HepG2 (cell line): ENCODE results near the gene ANKRD22. TPM values are rescaled to one million over a fixed set of nuclear protein-coding genes. Genes with fewer than 3 reads are reported as not detected.

Experiments
- ATAC-seq: fragments of 200-7000 bp; cut with Tn5 transposase; 3 replicates; pipeline ENCODE4 v1.9.1; 2020; ENCODE audit warnings: mild to moderate bottlenecking, moderate library complexity
- BruUV-seq: library from RNA; stranded (reverse); fragments of 400-500 nt; replicated peaks from 2 replicates; lab custom pipeline; 2021; lab: Mats Ljungman, UMichigan
- CTCF ChIA-PET: fragments of 300-600 bp; formaldehyde crosslinking; extraction: SDS; loops from one replicate; lab custom pipeline; 2021; ENCODE audit warnings: low total read pairs, inconsistent platforms, low intra/inter-chr PET ratio; lab: Yijun Ruan, JAX
- POLR2A ChIA-PET: fragments of 350-600 bp; sonication (Branson Sonifier 250); formaldehyde crosslinking; loops from one replicate; lab custom pipeline; 2020; ENCODE audit warnings: antibody characterized with exemption, inconsistent platforms; lab: Yijun Ruan, JAX
- DNase-seq: peaks from one replicate; pipeline ENCODE4 v3.0.0-alpha.2; 2015; ENCODE audit warnings: low spot score
- FAIRE-seq: peaks from 3 replicates; lab custom pipeline; 2011; peaks lifted over from hg19 to GRCh38; lab: Jason Lieb, UNC
- H2AFZ ChIP-seq: one replicate; pipeline ENCODE4 v1.6.1; 2011; ENCODE audit warnings: low read length, inconsistent platforms
- H3K27ac ChIP-seq: fragments of 300-600 bp; 3 replicates; pipeline ENCODE4 v1.8.0; 2011; ENCODE audit warnings: mixed run types, mild to moderate bottlenecking, mixed read lengths, low read length, inconsistent platforms; ENCODE audit not compliant: insufficient read depth; ENCODE audit errors: extremely low read length
- H3K27me3 ChIP-seq, 2 experiments: fragments of 200-600 bp in 1 of 2; 2 replicates in 1 of 2; 3 replicates in 1 of 2; pipeline versions ENCODE4 v1.6.0 to v1.8.0; 2011; ENCODE audit warnings: low read length in 2 of 2, mild to moderate bottlenecking in 2 of 2, moderate library complexity in 2 of 2, inconsistent platforms in 1 of 2; ENCODE audit not compliant: insufficient read depth in 2 of 2, control insufficient read depth in 1 of 2
- H3K36me3 ChIP-seq, 2 experiments: fragments of 200-600 bp in 1 of 2; replicated peaks in 1 of 2; 2 replicates in 1 of 2; 3 replicates in 1 of 2; pipeline versions ENCODE4 v1.5.1 to v1.8.0; 2011; ENCODE audit warnings: low read length in 2 of 2, inconsistent platforms in 1 of 2; ENCODE audit not compliant: insufficient read depth in 2 of 2, control insufficient read depth in 1 of 2
- H3K4me1 ChIP-seq: 2 replicates; pipeline ENCODE4 v1.5.1; 2012; ENCODE audit warnings: low read length, inconsistent platforms; ENCODE audit not compliant: insufficient read depth
- H3K4me2 ChIP-seq: 2 replicates; pipeline ENCODE4 v1.6.0; 2011; ENCODE audit warnings: low read depth, low read length, inconsistent platforms
- H3K4me3 ChIP-seq, 3 experiments: fragments of 200-600 bp in 1 of 3; sonication (generic), shearing (Covaris generic) in 1 of 3; replicated peaks in 1 of 3; 2 replicates each; pipeline ENCODE4 v1.5.1; 2011 to 2016; ENCODE audit warnings: low read length in 3 of 3, inconsistent platforms in 2 of 3, low read depth in 2 of 3, mild to moderate bottlenecking in 2 of 3, control low read depth in 1 of 3, mixed read lengths in 1 of 3; ENCODE audit not compliant: insufficient read depth in 1 of 3
- H3K79me2 ChIP-seq: one replicate; pipeline ENCODE4 v1.6.1; 2011; ENCODE audit warnings: low read length, inconsistent platforms; ENCODE audit not compliant: insufficient read depth
- H3K9ac ChIP-seq: 2 replicates; pipeline ENCODE4 v1.6.0; 2011; ENCODE audit warnings: mild to moderate bottlenecking, low read depth, low read length, inconsistent platforms; ENCODE audit not compliant: insufficient read depth
- H3K9me3 ChIP-seq: 2 replicates; pipeline ENCODE4 v1.5.1; 2012; ENCODE audit warnings: mild to moderate bottlenecking, low read length
- H4K20me1 ChIP-seq: 2 replicates; pipeline ENCODE4 v1.6.0; 2011; ENCODE audit warnings: inconsistent platforms, mild to moderate bottlenecking, low read length, moderate library complexity; ENCODE audit not compliant: insufficient read depth
- ELF3 ChIP-seq: IDR thresholded peaks from 2 replicates; pipeline ENCODE4 v1.6.1; 2016; ENCODE audit warnings: missing genetic modification reagents, missing compliant biosample characterization
- SUZ12 ChIP-seq: fragments of 150-350 bp; IDR thresholded peaks from 2 replicates; pipeline ENCODE4 v1.6.1; 2014; ENCODE audit warnings: low read depth, low read length
- TCF7 ChIP-seq: sonication (generic); IDR thresholded peaks from 2 replicates; pipeline ENCODE4 v1.6.1; 2016; ENCODE audit warnings: antibody characterized with exemption, low read depth
- TEAD2 ChIP-seq: sonication (generic); formaldehyde crosslinking; IDR thresholded peaks from 2 replicates; pipeline ENCODE4 v1.9.0; 2021; ENCODE audit warnings: missing genetic modification reagents
- ZNF350 ChIP-seq: sonication (generic); formaldehyde crosslinking; IDR thresholded peaks from 2 replicates; pipeline ENCODE4 v1.4.0; 2020; ENCODE audit warnings: mild to moderate bottlenecking, low read depth, missing genetic modification reagents, borderline replicate concordance
- ZNF496 ChIP-seq: sonication (generic); formaldehyde crosslinking; IDR thresholded peaks from 2 replicates; pipeline ENCODE4 v1.8.1; 2023; ENCODE audit warnings: mild to moderate bottlenecking, moderate library complexity, missing genetic modification reagents; ENCODE audit not compliant: insufficient replicate concordance
- ZNF781 ChIP-seq: sonication (generic); formaldehyde crosslinking; IDR thresholded peaks from 2 replicates; pipeline ENCODE4 v1.5.1; 2020; ENCODE audit warnings: borderline replicate concordance, mild to moderate bottlenecking, missing genetic modification reagents; ENCODE audit errors: not compliant biosample characterization
- ZSCAN22 ChIP-seq: sonication (generic); formaldehyde crosslinking; IDR thresholded peaks from 2 replicates; pipeline ENCODE4 v1.4.0; 2020; ENCODE audit warnings: mild to moderate bottlenecking, missing genetic modification reagents
- WGBS: methylation state at CpG from one replicate; pipeline ENCODE4 v1.1.6; 2017; ENCODE audit warnings: low lambda C conversion rate; 5-methylcytosine and 5-hydroxymethylcytosine counted together
- in situ Hi-C: cut with HindIII; loops from 2 replicates; pipeline ENCODE4 v1.10.0; 2017; ENCODE audit warnings: low pct_unique_long_range_greater_than_20kb; ENCODE audit not compliant: extremely low pct_ligation_motif_present
- intact Hi-C: fragments of 100-400 bp; cut with micrococcal nuclease; formaldehyde crosslinking; loops from one replicate; pipeline ENCODE4 v1.10.0; 2022; ENCODE audit not compliant: unreplicated experiment
- polyA plus RNA-seq, 8 experiments: library from polyadenylated mRNA; depleted of rRNA in 3 of 8; stranded (reverse) in 7 of 8; unstranded in 1 of 8; fragments of >200 nt; fragmentation: Illumina TruSeq in 4 of 8; extraction: Trizol in 4 of 8; gene quantifications; 2 replicates each; pipeline versions ENCODE4 v1.2.1 to v1.2.3, GENCODE V29; 2011 to 2016; ENCODE audit warnings: low read depth in 4 of 8, missing spikeins in 1 of 8, mixed read lengths in 1 of 8; ENCODE audit not compliant: insufficient read depth in 1 of 8
- total RNA-seq, 5 experiments: library from RNA; depleted of rRNA; stranded (reverse); fragments of >200 nt; fragmentation: Illumina TruSeq; extraction: Trizol; gene quantifications; 2 replicates each; pipeline ENCODE4 v1.2.3, GENCODE V29; 2016; ENCODE audit warnings: low read depth in 1 of 5
- TF ChIP-seq, protein P1 (sequence below), 2 experiments: IDR thresholded peaks; 2 replicates each; pipeline ENCODE4 v1.6.1; 2011 to 2012; ENCODE audit warnings: low read length in 2 of 2, borderline replicate concordance in 1 of 2, low read depth in 1 of 2, mild to moderate bottlenecking in 1 of 2, moderate library complexity in 1 of 2

The ANKRD22 gene
- total and polyA plus RNA-seq, 2 of the 13 experiments (the other 11 are each of a cell fraction or from before 2014, with no cell fraction given): not detected

DNA sequence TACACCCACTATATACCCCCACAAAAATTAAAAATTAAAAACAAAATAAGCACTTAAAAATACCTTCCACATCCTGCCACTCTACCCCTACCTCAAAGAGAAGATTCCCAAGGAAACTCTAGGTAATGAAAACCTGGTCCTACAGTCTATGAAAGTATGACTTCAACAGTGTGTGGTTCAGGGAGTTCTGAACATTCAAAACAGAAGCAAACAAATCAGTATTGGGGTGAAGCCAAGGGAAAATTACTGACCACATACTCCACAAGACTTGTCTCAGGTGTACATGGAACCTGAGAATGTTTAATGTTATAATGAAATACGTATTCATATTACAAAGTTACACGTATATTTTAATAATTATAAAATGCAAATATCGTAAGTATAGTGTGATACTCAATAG, 69.4 kb downstream of the ANKRD22 start (continued):
- TF ChIP-seq ZNF496 (CRISPR knock-in tag) (no peak), SUZ12 (no peak), TCF7 (no peak)

DNA sequence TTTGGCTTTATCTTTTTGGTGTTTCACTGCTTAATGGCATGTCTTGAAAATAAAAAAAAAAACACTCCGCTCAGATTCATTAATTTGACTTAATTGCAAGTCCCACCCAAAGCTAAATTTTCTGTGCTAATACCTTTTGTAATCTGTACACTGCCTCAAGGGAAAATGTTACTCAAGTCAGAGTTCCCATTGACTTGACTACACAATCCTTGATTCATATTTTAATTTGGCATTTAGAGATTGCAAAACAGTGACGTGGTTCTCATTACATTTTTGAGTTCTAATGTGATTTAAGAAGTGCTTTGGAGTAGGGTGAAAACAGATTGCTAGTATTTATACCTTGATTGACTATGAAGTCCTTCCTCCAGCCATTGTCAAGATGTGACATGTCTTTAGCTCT, 70.4 kb downstream of the ANKRD22 start:
- Histone ChIP-seq H4K20me1 (no peaks in the 10 kb centered on the region), H3K4me1 (no peaks in the 10 kb centered on the region), H3K9me3 (no peaks in the 10 kb centered on the region), H3K79me2 (no peaks in the 10 kb centered on the region), H3K4me2 (no peak overlapping the region), H3K27me3 (no peaks in the 10 kb centered on the region), H3K9ac (no peak overlapping the region), H2AFZ (no peak overlapping the region), H3K27ac (no peak overlapping the region), H3K36me3 (no peaks in the 10 kb centered on the region), H3K4me3 (no peak overlapping the region)
- no peak for ATAC-seq
- no peak for DNase-seq
- intact Hi-C loops: no loop called here
- ChIA-PET POLR2A (no interaction called here), CTCF (no interaction called here)
- in situ Hi-C loops: no loop called here
- no peak for FAIRE-seq
- TF ChIP-seq ELF3 (CRISPR knock-in tag) (no peak), ZNF781 (CRISPR knock-in tag) (no peak), ZSCAN22 (CRISPR knock-in tag) (no peak), TEAD2 (CRISPR knock-in tag) (no peak), ZNF350 (CRISPR knock-in tag) (no peak)
- TF ChIP-seq, protein P1, sequence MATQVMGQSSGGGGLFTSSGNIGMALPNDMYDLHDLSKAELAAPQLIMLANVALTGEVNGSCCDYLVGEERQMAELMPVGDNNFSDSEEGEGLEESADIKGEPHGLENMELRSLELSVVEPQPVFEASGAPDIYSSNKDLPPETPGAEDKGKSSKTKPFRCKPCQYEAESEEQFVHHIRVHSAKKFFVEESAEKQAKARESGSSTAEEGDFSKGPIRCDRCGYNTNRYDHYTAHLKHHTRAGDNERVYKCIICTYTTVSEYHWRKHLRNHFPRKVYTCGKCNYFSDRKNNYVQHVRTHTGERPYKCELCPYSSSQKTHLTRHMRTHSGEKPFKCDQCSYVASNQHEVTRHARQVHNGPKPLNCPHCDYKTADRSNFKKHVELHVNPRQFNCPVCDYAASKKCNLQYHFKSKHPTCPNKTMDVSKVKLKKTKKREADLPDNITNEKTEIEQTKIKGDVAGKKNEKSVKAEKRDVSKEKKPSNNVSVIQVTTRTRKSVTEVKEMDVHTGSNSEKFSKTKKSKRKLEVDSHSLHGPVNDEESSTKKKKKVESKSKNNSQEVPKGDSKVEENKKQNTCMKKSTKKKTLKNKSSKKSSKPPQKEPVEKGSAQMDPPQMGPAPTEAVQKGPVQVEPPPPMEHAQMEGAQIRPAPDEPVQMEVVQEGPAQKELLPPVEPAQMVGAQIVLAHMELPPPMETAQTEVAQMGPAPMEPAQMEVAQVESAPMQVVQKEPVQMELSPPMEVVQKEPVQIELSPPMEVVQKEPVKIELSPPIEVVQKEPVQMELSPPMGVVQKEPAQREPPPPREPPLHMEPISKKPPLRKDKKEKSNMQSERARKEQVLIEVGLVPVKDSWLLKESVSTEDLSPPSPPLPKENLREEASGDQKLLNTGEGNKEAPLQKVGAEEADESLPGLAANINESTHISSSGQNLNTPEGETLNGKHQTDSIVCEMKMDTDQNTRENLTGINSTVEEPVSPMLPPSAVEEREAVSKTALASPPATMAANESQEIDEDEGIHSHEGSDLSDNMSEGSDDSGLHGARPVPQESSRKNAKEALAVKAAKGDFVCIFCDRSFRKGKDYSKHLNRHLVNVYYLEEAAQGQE (IDR thresholded peaks at IDR 0.05; ENCODE audit: borderline replicate concordance in 1 of 2, low read depth in 1 of 2, low read length in 2 of 2): no peak
- 0% methylated on average over 2 of the region's 2 CpGs for WGBS
- BruUV-seq: no TSS peak

Other genes starting within 250 kb of the ANKRD22 start
- gene LIPF, start 187.4 kb downstream of the ANKRD22 start, total RNA-seq (2016; rRNA removed; fragmentation: Illumina TruSeq; extraction: Trizol): not detected in 2 replicates
- not detected in 2 replicates for gene LIPF, start 187.4 kb downstream of the ANKRD22 start, polyA plus RNA-seq (2011; rRNA removed)
- gene LIPK, start 145.6 kb downstream of the ANKRD22 start, total RNA-seq (2016; rRNA removed; fragmentation: Illumina TruSeq; extraction: Trizol): not detected in 2 replicates
- gene LIPK, start 145.6 kb downstream of the ANKRD22 start, polyA plus RNA-seq (2011; rRNA removed): not detected in 2 replicates
- not detected in 2 replicates for gene LIPN, start 91.8 kb downstream of the ANKRD22 start, total RNA-seq (2016; rRNA removed; fragmentation: Illumina TruSeq; extraction: Trizol)
- not detected in 2 replicates for gene LIPN, start 91.8 kb downstream of the ANKRD22 start, polyA plus RNA-seq (2011; rRNA removed)
- not detected in 2 replicates for gene LIPM, start 49.1 kb downstream of the ANKRD22 start, total RNA-seq (2016; rRNA removed; fragmentation: Illumina TruSeq; extraction: Trizol)
- not detected in 2 replicates for gene LIPM, start 49.1 kb downstream of the ANKRD22 start, polyA plus RNA-seq (2011; rRNA removed)
- gene STAMBPL1, start 28.4 kb upstream of the ANKRD22 start, total RNA-seq (2016; rRNA removed; fragmentation: Illumina TruSeq; extraction: Trizol): 1.5 and 1.6 TPM in 2 replicates
- gene STAMBPL1, start 28.4 kb upstream of the ANKRD22 start, polyA plus RNA-seq (2011; rRNA removed): 1.0 and 1.4 TPM in 2 replicates
- 58.1 and 59.9 TPM in 2 replicates for gene ACTA2, start 100.9 kb upstream of the ANKRD22 start, total RNA-seq (2016; rRNA removed; fragmentation: Illumina TruSeq; extraction: Trizol)
- gene ACTA2, start 100.9 kb upstream of the ANKRD22 start, polyA plus RNA-seq (2011; rRNA removed): 21.8 and 25.1 TPM in 2 replicates
- gene FAS, start 139.0 kb upstream of the ANKRD22 start, total RNA-seq (2016; rRNA removed; fragmentation: Illumina TruSeq; extraction: Trizol): 15.0 and 17.9 TPM in 2 replicates
- 4.3 and 5.9 TPM in 2 replicates for gene FAS, start 139.0 kb upstream of the ANKRD22 start, polyA plus RNA-seq (2011; rRNA removed)